ENCODE data around the gene YWHAH.

YWHAH gene

GRCh38 chr22:31901388-31902137 is 42.8 kb upstream of the YWHAH start:
- H3K27ac ChIP-seq = no peak overlapping the region
- TF ChIP-seq CTCF (conservative IDR thresholded peaks at IDR 0.05) = no peak

GRCh38 chr22:31904651-31905050 is 39.7 kb upstream of the YWHAH start:
- no peak for TF ChIP-seq CTCF (conservative IDR thresholded peaks at IDR 0.05)
- H3K27ac ChIP-seq = no peak overlapping the region

GRCh38 chr22:31905356-31905755 is 39.0 kb upstream of the YWHAH start:
- no peak for TF ChIP-seq CTCF (conservative IDR thresholded peaks at IDR 0.05)
- H3K27ac ChIP-seq = no peak overlapping the region

- no peak overlapping the region for H3K27ac ChIP-seq
- no peak for TF ChIP-seq CTCF (conservative IDR thresholded peaks at IDR 0.05)
Measured at GRCh38 chr22:31906086-31906485, 38.2 kb upstream of the YWHAH start.

GRCh38 chr22:31906569-31906968 is 37.8 kb upstream of the YWHAH start:
- no peak for TF ChIP-seq CTCF (conservative IDR thresholded peaks at IDR 0.05)
- no peak overlapping the region for H3K27ac ChIP-seq

GRCh38 chr22:31909977-31910376 is 34.4 kb upstream of the YWHAH start:
- no peak for TF ChIP-seq CTCF (conservative IDR thresholded peaks at IDR 0.05)
- H3K27ac ChIP-seq = no peak overlapping the region

GRCh38 chr22:31911565-31912406 is 32.5 kb upstream of the YWHAH start:
- no peak overlapping the region for H3K27ac ChIP-seq
- no peak for TF ChIP-seq CTCF (conservative IDR thresholded peaks at IDR 0.05)
